NCI-H345 (cell line): Measurements from ENCODE around the gene PCDH8.
A peak's percentile ranks its signal among the peaks of the same experiment; 100 is the strongest.

Source experiments
- DNase-seq: peaks from one replicate; lab custom pipeline; 2025; lab: John Stamatoyannopoulos, UW

PCDH8 gene

GRCh38 chr13:52848455-52849195, at the start of gene PCDH8:
TSS of gene PCDH8 (minus strand) at chr13:52848640. CDS start at chr13:52848436, 204 bp downstream.
- DNase-seq, result peak; percentile 87

GRCh38 chr13:52896827-52897659, 48.6 kb upstream of the PCDH8 start:
- DNase-seq, result peak; percentile 7

- DNase-seq, result no peak
Measured at GRCh38 chr13:52894413-52894812, 46.0 kb upstream of the PCDH8 start.

GRCh38 chr13:52892925-52893324, 44.5 kb upstream of the PCDH8 start:
- DNase-seq, result no peak

DNA sequence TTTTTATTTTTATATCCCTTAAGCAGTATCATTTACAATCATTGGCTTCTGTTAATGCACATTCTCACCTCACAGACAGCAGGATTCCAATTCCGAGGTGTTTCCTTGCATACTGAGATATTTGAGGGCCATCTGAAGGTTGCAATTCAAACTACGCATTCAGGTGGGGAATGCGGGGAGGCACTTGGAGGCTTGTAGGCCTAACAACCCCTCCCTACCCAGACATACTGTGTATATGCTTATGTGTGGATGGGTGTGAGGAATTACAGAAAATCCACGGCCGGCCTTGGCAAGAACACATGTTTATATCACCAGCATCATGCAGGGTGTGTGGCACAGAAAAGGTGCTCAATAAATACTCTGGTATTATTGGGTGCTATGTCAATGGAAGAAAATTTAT, 43.3 kb upstream of the PCDH8 start:
- no peak for DNase-seq

DNA sequence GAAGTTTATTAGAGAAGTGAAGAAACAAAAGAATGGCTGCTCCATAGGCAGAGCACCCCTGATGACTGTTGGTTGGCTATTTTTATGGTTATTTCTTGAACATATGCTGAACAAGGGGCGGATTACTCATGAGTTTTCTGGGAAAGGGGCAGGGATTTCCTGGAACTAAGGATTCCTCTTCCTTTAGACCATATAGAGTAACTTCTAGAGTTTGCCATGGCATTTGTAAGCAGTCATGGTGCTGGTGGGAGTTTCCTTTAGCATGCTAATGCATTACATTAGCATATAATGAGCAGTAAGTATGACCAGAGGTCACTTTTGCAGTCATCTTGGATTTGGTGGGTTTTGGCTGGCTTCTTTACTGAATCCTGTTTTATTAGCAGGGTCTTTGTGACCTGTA, 38.7 kb upstream of the PCDH8 start:
- no peak for DNase-seq

DNA sequence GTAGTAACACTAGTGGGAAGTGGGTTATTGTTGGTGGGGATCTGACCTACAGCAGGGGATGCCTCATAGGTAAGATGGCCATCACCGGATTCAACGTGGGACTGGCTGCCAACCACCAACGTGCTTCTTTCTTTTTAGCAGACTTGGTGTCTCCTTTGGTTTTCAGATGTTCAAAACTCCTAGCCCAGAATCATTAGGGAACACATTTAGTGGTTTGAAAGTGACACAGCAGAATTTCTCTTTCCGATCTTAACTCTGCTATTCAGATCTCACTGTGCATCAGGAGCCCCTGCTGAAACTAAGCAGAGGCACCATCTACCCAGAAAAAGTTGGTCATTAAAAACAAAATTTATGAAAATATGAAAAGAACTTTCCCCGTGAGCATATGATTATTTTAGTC, 36.7 kb upstream of the PCDH8 start:
- no peak for DNase-seq

- no peak for DNase-seq
Measured at GRCh38 chr13:52884429-52885010, 36.1 kb upstream of the PCDH8 start.

DNA sequence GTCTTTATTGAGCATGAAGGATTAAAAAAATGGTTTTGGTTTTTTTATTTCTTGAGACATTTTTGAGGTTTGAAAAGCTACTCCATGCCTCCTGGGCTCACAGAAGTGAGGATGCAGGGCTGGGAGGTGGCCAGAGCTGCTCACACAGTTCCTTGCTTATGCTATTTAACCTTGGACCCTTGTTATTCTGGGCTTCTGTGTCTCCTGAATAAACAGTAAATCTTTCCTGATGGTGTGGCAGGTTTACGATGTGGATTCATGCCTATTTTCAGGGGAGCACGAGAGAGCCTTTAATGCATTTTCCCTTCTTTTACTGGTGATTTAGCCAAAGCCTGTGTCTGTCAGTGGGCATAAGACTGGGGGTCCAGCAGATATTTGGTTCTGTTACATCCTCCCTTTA, 34.3 kb upstream of the PCDH8 start:
- no peak for DNase-seq

GRCh38 chr13:52879950-52880741, 31.7 kb upstream of the PCDH8 start:
- peak; percentile 57 for DNase-seq

DNA sequence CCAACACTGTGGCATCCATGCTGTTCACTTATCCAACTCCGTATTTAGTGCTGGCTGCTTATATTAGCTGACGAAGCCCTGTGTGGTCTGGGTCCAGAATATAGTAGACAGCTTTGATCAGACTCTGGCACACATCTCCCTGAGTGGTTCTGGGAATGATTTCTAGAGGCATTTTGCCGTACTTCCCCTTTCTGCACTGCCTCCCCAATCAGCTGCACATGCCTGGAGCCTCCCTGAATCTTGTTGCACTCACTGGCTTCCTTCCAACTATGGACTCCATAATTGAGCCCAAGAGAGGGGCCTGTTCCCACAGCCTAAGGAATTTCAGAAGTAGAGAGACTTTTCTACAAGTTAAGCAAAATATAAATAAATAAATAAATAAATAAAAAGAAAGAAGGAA, 30.4 kb upstream of the PCDH8 start:
- no peak for DNase-seq

DNA sequence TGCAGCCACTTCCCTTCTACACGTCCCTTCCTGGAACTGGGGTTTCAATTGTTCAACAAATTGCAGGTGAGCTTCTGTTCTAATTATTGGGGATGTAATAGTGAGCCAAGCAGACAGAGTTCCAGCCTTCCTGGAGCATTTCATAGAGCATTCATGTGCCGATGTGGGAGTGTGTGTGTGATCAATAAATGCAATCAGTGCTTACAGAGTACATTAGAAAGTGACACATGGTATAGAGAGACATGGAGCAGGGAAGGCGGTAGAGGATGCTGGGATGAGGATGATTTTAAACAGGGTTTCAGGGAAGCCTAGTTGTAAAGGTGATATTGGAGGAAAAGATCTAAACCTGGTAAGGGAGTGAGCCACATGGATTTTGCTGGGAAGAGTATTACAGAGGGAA, 21.7 kb upstream of the PCDH8 start:
- no peak for DNase-seq

GRCh38 chr13:52869621-52870020, 21.2 kb upstream of the PCDH8 start:
- DNase-seq, result no peak

DNA sequence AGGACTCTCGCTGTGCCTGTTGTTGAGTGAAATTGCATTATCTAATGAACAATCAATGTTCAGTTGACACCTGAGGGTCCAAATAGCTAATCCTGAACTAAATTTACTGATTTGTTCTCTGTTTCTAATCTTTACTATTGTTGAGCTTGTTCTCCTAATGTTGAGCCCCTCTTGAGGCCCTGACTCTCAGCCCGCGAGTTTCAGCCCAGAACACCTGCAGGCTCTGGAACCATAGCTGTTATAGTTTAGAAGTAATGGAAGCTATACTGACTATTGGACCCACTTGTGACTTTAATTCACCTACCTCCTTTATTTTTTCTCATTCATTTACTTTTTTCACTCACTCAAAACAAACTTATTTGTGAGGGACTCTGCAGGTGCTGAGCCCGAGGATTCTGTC, 20.6 kb upstream of the PCDH8 start:
- DNase-seq, result no peak

DNA sequence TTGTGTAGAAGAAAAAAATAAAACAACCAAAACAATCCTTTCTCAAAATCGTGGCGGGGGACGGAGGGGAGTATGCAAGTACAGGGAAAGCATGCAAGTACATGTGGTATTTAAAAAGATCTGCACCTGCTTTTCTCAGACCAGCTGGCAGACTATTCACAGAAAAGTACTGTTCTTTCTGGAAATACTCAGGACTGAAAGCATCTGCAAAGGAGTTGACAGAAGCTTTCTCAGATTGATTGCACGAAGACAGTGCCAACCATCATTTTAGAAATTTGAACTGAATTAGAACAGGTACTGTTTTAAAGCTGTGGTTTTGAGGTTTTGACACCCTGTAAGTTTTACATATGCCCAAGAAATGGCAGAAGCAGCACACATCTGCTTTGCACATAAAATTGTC, 19.8 kb upstream of the PCDH8 start:
- DNase-seq, result no peak

- no peak for DNase-seq
Measured at GRCh38 chr13:52864941-52865340, 16.5 kb upstream of the PCDH8 start.

DNA sequence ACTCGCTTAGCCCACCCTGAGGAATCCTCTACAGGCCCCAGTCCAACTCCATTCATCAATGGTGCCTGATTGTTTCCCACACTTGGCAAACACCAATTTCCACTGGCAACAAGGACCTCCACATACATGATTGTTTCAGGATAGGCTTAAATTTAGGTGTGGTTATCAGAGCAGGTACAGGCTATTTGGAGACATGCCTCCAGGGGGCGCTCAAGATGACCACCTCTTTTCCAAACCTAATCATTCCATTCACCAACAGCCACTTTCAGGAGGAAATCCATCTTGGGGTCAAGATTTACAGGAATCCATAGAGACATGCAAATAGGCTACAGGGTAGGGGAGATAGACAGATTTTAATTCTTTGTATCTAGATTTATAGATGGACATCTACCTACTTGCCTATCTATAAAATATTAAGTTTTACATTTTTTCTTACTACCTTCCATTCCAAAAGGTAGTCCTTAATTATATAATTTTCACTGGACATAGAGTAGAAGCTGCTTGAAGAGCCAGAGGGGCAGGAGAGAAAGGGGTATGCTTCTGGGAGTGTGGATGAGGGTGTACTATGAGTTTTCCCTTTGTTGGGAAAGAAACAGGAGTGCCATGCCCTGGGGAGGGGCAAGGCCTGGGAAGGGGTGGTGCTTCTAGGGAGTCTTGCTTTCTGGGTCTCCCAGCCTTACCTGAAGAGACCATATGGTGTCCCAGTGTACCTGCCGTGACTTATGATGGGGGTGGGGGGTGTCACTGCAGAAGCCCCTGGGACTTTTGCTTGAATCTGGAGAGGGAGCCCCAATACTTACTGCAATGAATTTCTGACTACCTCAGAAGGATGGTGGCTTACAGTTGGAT, 14.1 kb upstream of the PCDH8 start:
- no peak for DNase-seq

DNA sequence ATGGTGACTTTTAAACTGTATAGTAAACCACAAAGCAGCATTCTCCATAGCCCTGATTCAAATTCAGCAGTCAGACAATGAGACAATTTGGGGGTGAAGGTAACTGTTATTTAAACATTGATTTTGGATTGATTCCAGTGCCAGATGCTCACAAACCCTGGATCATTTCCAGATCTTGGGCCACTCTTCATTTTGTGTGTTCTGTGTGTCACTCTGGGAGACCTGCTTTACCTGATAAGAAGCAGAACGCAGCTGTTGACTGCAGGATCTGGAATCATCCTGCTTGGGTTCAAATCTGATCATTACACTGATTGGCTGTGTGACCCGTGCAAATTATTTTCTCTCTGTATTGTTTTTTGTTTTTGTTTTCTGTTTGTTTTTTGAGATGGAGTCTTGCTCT, 4.0 kb upstream of the PCDH8 start:
- peak; percentile 79 for DNase-seq

- DNase-seq, result peak; percentile 53
Measured at GRCh38 chr13:52851137-52851962, 2.9 kb upstream of the PCDH8 start.

- peak; percentile 64 for DNase-seq
Measured at GRCh38 chr13:52850396-52851136, 2.1 kb upstream of the PCDH8 start.
